Amniotic stem cell (primary cell): ENCODE data around the gene RAB3IL1.

Source experiments
- DNase-seq: peaks from one replicate; lab custom pipeline; 2025; lab: John Stamatoyannopoulos, UW

RAB3IL1 gene

DNA sequence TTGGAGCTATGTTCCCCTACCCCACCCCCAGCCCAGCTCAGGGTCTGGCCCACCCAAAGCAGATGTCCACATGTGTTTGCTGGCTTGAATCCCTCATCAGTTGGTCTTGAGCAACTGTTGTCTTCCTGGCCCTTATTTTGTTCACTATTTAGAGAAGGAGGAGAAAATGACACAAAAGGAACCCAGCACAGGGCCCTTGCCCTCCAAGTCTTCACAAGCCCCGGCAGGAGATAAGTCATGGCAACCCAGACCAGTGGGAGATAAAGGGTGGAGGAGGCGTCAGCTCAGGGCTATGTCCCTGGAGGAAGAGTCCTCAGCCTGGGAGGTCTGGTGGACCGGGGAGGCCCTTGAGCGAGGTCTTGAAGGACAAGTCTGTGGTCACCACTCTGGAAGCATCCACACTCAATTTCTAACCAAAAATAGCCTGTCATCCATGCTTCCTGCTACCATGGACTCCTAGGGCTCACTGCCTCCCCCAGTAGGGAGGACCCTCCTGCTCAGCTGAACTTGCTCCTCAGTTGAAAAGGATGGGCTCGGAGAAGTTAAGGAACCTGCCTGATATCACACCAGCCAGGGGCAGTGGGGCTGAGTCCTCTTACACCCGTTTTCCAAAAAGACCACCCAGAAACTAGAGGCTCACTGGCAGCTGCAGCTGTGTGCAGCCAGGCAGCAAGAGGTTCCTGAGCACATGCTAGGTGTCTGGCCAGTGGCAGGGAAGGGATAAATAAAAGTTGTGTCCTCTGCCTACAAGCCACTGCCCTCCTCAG, 1.8 kb upstream of the RAB3IL1 start:
- no peak for DNase-seq

GRCh38 chr11:61918251-61918937, 1.0 kb upstream of the RAB3IL1 start:
- DNase-seq = no peak

GRCh38 chr11:61916737-61917333, 531 bp downstream of the RAB3IL1 start:
- no peak for DNase-seq

DNA sequence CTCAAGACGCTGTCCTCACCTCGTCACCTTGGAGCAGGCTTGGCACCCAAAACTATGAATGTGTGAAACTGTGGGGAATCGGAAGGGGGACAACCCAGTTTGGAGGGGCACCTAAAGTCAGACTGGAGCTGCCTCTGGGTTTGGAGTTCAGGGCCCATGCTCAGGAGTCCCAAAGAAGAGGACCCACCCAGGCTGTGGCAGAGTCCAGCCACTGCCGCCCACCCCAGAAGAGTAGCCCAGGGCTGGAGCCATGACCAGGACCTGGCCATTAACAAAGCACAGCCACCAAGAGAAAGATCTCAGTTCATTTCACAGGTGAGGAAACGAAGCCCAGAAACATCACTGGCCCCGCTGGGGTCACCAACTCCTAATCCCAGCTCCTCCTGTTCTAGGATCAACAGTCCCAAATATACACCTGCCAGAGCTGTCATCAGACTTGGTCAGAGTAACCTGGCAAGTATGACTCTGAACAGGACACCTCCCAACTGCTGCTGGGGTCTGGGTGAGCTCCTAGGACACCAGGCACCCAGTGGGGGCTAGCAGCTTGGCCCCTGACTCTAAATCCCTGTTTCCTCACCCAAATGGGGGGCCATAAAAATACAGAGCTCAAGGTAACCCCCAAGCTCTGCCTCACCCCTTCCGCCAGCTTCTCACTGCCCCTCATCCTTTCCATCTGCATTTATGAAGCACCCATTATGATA, 2.7 kb downstream of the RAB3IL1 start:
- DNase-seq = no peak

- DNase-seq = no peak
Measured at GRCh38 chr11:61913699-61914395, 3.5 kb downstream of the RAB3IL1 start.

GRCh38 chr11:61912991-61913698, 4.2 kb downstream of the RAB3IL1 start:
- DNase-seq = no peak

DNA sequence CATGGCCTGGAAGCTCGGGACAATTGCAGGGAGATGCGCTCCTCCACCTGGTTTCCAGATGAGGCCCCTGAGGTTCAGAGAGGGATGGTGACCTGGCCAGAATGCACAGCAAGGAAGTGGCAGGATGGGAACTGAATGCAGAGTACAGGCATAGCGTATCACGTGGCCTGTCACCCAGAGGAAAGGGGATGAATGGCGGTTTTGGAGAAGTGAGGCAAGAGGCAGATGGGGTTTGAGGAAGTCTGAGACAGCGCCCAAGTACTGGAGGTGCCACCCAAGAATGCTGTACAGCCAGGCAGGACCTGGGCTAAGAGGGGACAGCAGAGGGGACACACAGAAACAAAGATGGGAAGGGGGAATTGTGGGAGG, 4.9 kb downstream of the RAB3IL1 start:
- no peak for DNase-seq

DNA sequence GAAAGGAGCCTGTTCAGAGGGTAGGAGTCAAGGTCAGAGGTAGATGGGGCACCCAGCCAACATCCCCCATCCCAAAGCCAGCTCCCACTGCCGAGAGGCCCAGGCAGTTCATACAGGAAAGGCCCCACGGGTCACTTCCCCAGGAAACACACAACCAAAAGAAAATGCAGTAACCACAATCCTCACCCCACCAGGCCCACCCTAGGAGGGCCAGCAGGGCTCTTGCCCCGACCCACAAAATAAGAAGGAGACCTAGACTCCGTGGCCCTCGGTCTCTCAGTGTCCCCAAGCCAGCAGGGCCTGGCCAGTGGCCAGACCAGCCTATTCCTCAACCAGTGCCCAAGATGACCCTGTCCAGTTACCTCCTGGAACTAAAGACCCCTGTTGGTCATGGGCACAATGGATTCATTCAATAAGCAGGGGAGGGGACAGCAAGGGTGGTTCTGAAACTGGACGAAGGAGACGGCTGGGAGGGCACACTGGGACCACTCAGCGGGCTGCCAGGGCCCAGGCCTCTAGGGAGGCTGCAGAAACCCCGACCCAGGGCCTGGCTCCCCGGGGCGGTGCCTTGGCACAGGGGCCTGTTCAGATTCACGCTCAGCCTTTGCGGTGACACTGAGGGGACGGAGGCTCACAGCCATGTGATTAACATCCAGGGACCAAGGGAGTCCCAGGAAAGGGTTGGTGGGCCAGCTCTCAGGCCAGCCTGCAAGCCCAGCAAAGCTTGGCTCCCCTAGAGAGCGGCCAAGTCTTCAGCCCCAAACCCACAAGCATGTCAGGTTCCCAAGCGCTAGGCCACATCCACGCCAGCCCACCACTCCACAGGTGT, 5.5 kb downstream of the RAB3IL1 start:
- DNase-seq = no peak

DNA sequence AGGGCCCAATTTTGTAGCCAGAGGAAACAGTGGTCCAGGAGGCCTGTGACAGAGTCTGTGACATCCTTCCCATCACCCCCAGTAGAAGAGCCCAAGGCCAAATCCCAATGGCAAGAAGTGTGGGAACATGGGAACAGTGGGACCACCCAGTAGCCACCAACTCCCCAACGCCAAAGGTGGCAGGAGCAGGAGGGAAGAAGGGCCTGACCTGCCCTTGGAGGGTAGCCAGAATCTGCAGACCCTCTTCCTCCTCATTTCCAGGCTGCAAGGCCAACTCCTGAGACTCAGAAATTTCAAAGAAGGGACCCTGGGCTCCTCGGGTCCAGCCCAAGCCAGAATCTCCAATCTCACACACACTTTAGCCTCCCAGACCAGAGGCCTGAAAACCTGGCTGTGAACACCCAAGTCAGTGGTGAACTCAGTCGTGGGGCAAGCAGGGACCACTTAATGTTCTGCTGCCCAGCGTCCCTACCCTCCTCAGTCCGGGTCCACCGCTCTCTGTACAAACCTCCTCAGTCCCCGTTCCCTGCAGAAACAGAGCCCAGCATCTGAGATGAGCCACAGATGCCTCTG, 6.2 kb downstream of the RAB3IL1 start:
- DNase-seq = no peak

- no peak for DNase-seq
Measured at GRCh38 chr11:61910187-61911127, 6.9 kb downstream of the RAB3IL1 start.

GRCh38 chr11:61908730-61909316, 8.5 kb downstream of the RAB3IL1 start:
- no peak for DNase-seq

DNA sequence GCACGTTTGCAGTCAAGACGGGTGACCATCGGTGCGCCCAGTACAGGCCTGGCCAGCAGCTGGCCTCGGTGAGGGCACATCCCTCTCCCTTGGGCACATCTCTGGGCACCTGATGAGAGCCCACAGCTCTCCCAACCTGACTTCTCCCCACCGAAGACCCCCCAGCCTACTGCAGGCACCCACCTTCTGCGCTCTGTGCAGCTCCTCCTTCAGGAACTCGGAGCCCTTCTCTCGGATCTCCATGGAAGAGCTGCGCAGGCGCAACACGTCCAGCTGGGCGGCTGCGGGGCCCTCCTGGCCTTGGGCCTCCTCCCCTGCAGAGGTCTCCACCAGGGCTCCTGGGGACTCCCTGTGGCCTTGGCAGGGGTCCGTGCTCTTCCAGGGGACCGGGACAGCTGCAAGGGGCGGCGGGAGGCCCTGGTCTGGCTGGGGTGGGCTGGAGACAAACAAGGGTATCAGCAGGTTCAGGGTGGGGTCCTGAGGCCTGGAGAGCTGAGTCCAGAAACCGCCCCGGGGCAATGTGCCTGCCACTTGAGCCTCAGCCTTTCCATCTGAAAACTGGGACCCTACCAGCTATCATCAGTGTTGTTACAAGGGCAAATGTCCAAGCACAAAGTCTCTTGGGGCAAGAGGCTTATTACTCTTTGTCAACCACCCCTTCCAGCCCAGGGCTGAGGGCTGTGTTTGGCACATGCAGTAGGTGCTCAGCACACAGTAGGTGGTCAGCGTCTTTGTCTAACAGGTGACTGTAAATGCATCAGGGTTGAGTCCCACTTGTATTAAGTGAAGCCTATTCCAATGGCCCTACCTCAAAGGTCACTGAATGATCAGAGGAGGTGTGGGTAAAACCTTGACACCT, 9.3 kb downstream of the RAB3IL1 start:
- no peak for DNase-seq

- no peak for DNase-seq
Measured at GRCh38 chr11:61907282-61907681, 10.1 kb downstream of the RAB3IL1 start.

GRCh38 chr11:61906522-61906909, 10.8 kb downstream of the RAB3IL1 start:
- no peak for DNase-seq

DNA sequence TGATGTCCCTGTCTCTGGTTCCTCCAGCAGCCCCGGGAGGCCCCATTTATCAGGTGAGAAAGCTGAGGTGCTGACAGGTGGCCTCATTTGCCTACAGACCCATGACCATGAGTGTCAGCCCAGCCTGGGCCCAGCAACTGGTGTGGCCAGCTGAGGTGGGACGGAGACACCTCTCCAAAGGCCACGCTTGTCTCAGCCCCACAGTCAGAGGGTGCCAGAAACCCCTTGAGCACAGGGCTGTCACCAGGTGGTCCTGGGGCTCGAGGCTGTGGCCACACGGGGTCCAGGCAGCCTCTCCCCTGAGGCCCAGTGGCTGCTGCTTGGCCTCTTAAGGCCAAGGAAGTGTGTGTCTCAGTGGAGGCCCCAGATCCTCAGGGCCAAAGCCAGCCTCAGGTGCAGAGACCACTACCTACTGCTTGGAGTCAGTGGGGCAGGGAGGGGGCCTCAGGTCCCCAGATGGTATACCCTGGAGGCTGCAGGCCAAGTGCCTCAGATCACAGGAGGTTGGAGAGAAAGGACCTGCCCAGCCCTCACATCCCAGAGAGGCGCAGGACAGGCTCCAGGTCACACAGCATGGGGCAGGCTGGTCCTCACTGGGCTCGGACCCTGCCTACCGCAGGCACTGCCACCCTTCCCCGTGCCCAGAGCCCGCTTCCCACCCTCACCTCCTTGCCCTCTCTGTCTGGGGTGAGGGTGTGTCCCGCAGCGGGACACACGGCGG, 11.4 kb downstream of the RAB3IL1 start:
- DNase-seq = no peak

DNA sequence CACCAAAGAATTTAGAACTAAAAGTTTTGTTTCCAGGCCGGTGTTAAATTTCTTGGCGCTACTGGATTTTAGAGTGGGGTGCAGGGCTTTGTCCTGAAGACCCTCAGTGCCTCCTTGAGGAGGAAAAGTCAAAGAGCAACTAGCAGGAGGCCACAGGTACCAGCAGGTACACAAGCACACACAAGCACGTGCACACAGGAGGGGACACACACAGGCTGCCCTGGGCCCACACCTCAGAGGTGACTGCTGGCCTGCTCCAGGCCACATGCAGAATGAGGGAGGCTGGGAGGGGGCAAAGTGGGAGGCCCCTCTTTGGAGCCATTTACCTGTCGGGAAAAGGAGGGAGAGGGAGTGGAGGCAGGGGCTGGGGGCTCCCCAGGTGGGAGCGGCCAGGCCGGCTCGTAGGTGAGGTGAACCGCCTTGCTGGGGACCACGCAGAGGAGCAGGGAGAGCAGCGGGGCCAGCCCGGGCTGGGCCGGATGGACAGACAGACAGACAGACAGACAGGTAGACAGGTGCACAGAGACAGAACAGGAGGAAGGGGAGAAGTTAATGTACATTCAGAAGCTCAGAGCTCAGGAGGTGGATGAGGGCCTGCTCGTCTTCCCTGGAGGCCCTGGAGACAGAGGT, 12.2 kb downstream of the RAB3IL1 start:
- DNase-seq = no peak
